ENCODE measurements around the gene BSPRY. TPM values are rescaled to one million over a fixed set of nuclear protein-coding genes. Genes with fewer than 3 reads are reported as not detected.
A peak's percentile ranks its signal among the peaks of the same experiment; 100 is the strongest.

The BSPRY gene
- total RNA-seq, 1 donor, result not detected

DNA sequence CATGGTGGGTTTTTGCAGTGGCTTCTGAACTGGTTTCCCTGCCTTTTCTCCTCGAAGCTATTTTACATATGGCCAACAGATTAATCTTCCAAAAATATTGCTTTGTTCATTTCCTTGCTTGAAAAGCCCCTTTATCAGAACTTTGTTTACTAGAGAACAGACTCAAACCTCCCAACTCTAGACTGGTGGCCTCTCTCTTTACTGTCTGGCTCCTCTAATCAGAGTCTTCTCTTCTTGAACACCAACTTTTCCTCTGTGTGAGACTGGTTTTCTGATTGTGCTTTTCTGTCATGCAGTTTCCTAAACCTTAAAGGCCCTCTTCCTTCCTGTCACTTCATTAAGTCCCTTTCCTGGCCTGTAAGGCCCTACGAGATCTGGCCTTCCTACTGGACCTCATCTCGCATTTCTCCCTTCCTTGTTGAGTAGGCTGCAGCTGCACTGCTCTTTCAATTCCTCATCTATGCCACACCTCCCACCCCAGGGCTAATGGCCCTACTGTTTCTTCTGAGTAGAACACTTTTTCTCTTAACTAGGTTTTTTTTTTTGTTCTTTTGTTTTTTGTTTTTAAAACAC is 66.9 kb downstream of the BSPRY start:
- no peak overlapping the region for H3K4me3 ChIP-seq (ENCODE audit: low read depth, low read length)
- no peak for DNase-seq (ENCODE audit: low read depth)
- TF ChIP-seq, protein P1, sequence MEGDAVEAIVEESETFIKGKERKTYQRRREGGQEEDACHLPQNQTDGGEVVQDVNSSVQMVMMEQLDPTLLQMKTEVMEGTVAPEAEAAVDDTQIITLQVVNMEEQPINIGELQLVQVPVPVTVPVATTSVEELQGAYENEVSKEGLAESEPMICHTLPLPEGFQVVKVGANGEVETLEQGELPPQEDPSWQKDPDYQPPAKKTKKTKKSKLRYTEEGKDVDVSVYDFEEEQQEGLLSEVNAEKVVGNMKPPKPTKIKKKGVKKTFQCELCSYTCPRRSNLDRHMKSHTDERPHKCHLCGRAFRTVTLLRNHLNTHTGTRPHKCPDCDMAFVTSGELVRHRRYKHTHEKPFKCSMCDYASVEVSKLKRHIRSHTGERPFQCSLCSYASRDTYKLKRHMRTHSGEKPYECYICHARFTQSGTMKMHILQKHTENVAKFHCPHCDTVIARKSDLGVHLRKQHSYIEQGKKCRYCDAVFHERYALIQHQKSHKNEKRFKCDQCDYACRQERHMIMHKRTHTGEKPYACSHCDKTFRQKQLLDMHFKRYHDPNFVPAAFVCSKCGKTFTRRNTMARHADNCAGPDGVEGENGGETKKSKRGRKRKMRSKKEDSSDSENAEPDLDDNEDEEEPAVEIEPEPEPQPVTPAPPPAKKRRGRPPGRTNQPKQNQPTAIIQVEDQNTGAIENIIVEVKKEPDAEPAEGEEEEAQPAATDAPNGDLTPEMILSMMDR (IDR thresholded peaks at IDR 0.05; ENCODE audit: insufficient read depth, low read depth, low read length), result no peak

DNA sequence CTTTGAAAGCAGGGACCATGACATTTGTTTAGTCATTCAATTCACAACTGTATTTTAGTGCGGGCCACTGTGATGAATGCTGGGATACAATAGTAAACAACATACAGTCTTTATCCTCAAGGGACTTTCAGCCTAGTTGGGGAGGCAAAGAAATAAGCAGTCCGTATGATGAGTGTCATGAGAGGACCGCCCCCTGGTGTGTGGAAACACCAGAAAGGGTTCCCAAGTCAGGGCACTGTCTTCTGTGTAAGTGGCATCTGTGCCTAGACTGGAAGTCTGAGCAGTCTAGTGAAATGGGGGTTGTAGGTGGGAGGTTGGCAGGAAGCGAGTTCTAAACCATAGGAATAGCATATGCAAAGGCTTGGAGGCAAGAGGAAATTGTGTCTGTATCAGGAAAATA is 68.0 kb downstream of the BSPRY start:
- TF ChIP-seq, protein P1 (IDR thresholded peaks at IDR 0.05; ENCODE audit: insufficient read depth, low read depth, low read length), result peak; percentile 8
- DNase-seq (ENCODE audit: low read depth), result no peak
- H3K4me3 ChIP-seq (ENCODE audit: low read depth, low read length), result no peak overlapping the region

Other genes starting within 250 kb of the BSPRY start
- gene SLC31A2, start 198.5 kb upstream of the BSPRY start, total RNA-seq, result 11.6 and 23.3 TPM in 2 replicates
- 20.6 and 25.9 TPM in 2 replicates for gene FKBP15, start 128.3 kb upstream of the BSPRY start, total RNA-seq
- gene SLC31A1, start 128.0 kb upstream of the BSPRY start, total RNA-seq, result 34.5 and 41.5 TPM in 2 replicates
- 35.8 and 61.3 TPM in 2 replicates for gene CDC26, start 74.0 kb upstream of the BSPRY start, total RNA-seq
- gene PRPF4, start 73.9 kb upstream of the BSPRY start, total RNA-seq, result 21.3 and 36.3 TPM in 2 replicates
- not detected in 2 replicates for gene RNF183, start 46.2 kb upstream of the BSPRY start, total RNA-seq
- 0.32 and 0.86 TPM in 2 replicates for gene WDR31, start 9.3 kb upstream of the BSPRY start, total RNA-seq
- 6.1 and 7.3 TPM in 2 replicates for gene HDHD3, start 27.4 kb downstream of the BSPRY start, total RNA-seq
- gene ALAD, start 51.7 kb downstream of the BSPRY start, total RNA-seq, result 14.2 and 15.1 TPM in 2 replicates
- gene POLE3, start 61.1 kb downstream of the BSPRY start, total RNA-seq, result 33.2 and 54.0 TPM in 2 replicates
- gene C9orf43, start 61.2 kb downstream of the BSPRY start, total RNA-seq, result 0.32 and 0.43 TPM in 2 replicates
- 37.1 and 44.8 TPM in 2 replicates for gene RGS3, start 114.2 kb downstream of the BSPRY start, total RNA-seq

All from fibroblast of villous mesenchyme (primary cell).